ENCODE data around the gene RALGAPB. TPM values are rescaled to one million over a fixed set of nuclear protein-coding genes. Genes with fewer than 3 reads are reported as not detected.

The RALGAPB gene
- 28.1 TPM for polyA plus RNA-seq
- long read RNA-seq, donor 1: 0 reads
- long read RNA-seq, donor 2: 0 reads
- long read RNA-seq, donor 3, full-length matches to known transcripts: 2 of 2 reads
- long read RNA-seq, donor 3, partial matches to known transcripts: 0 of 2 reads
- long read RNA-seq, donor 3, other reads (novel, unspliced or antisense): 0 of 2 reads
- long read RNA-seq, donor 4: 0 reads
- long read RNA-seq, donor 5, full-length matches to known transcripts: 2 of 2 reads
- long read RNA-seq, donor 5, partial matches to known transcripts: 0 of 2 reads
- long read RNA-seq, donor 5, other reads (novel, unspliced or antisense): 0 of 2 reads
- long read RNA-seq, donor 6, full-length matches to known transcripts: 2 of 17 reads
- long read RNA-seq, donor 6, partial matches to known transcripts: 15 of 17 reads
- long read RNA-seq, donor 6, other reads (novel, unspliced or antisense): 0 of 17 reads
- long read RNA-seq, donor 7, partial matches to known transcripts: 13 of 13 reads
- long read RNA-seq, donor 7, other reads (novel, unspliced or antisense): 0 of 13 reads
- long read RNA-seq, donor 8: 0 reads
- long read RNA-seq, donor 9, full-length matches to known transcripts: 1 of 1 reads
- long read RNA-seq, donor 9, partial matches to known transcripts: 0 of 1 reads
- long read RNA-seq, donor 9, other reads (novel, unspliced or antisense): 0 of 1 reads
- long read RNA-seq, donor 10: 0 reads
- long read RNA-seq, donor 11, partial matches to known transcripts: 9 of 9 reads
- long read RNA-seq, donor 11, other reads (novel, unspliced or antisense): 0 of 9 reads

- H3K9me3 ChIP-seq (ENCODE audit: control insufficient read depth, low read depth, low read length): no peaks in the 10 kb centered on the region
- peak within 1 kb of the TSS; percentile 83 for H3K27ac ChIP-seq (ENCODE audit: low read length)
- no peaks in the 10 kb centered on the region for H3K36me3 ChIP-seq (ENCODE audit: control insufficient read depth, insufficient read depth, low read length)
- DNase-seq: peak; percentile 100
- H3K4me1 ChIP-seq (ENCODE audit: control insufficient read depth, insufficient read depth, low read length): peaks cover 14% of the 10 kb centered on the region
- no peaks in the 10 kb centered on the region for H3K27me3 ChIP-seq (ENCODE audit: control insufficient read depth, insufficient read depth, low read length)
- H3K4me3 ChIP-seq (ENCODE audit: low read length): peak within 1 kb of the TSS; percentile 78
- no CpG with 5 or more reads among the region's 81 CpGs for WGBS (ENCODE audit: insufficient coverage, low lambda C conversion rate)
Measured at GRCh38 chr20:38472513-38473366, at the start of gene RALGAPB. TSS of gene RALGAPB (plus strand) at chr20:38472843. CDS start at chr20:38488433, 15,590 bp downstream.

GRCh38 chr20:38423541-38423940 is 49.1 kb upstream of the RALGAPB start:
- Histone ChIP-seq H3K36me3 (ENCODE audit: control insufficient read depth, insufficient read depth, low read length) (peaks cover 96% of the 10 kb centered on the region), H3K9me3 (ENCODE audit: control insufficient read depth, low read depth, low read length) (no peaks in the 10 kb centered on the region)
- WGBS (ENCODE audit: insufficient coverage, low lambda C conversion rate): no CpG with 5 or more reads among the region's 4 CpGs

GRCh38 chr20:38424401-38424800 is 48.2 kb upstream of the RALGAPB start:
- H3K4me1 ChIP-seq (ENCODE audit: control insufficient read depth, insufficient read depth, low read length): no peaks in the 10 kb centered on the region
- no peak overlapping the region for H3K27ac ChIP-seq (ENCODE audit: low read length)
- no peak overlapping the region for H3K4me3 ChIP-seq (ENCODE audit: low read length)
- WGBS (ENCODE audit: insufficient coverage, low lambda C conversion rate): no CpG with 5 or more reads among the region's 1 CpG
- DNase-seq: no peak
- no peaks in the 10 kb centered on the region for H3K27me3 ChIP-seq (ENCODE audit: control insufficient read depth, insufficient read depth, low read length)
- H3K9me3 ChIP-seq (ENCODE audit: control insufficient read depth, low read depth, low read length): no peaks in the 10 kb centered on the region
- peaks cover 97% of the 10 kb centered on the region for H3K36me3 ChIP-seq (ENCODE audit: control insufficient read depth, insufficient read depth, low read length)

More at GRCh38 chr20:38423541-38423940, 49.1 kb upstream of the RALGAPB start:
- Histone ChIP-seq H3K27ac (ENCODE audit: low read length) (no peak overlapping the region), H3K4me1 (ENCODE audit: control insufficient read depth, insufficient read depth, low read length) (no peaks in the 10 kb centered on the region), H3K4me3 (ENCODE audit: low read length) (no peak overlapping the region), H3K27me3 (ENCODE audit: control insufficient read depth, insufficient read depth, low read length) (no peaks in the 10 kb centered on the region)
- DNase-seq: no peak

GRCh38 chr20:38426006-38426897 is 46.4 kb upstream of the RALGAPB start:
- Histone ChIP-seq H3K36me3 (ENCODE audit: control insufficient read depth, insufficient read depth, low read length) (peaks cover 96% of the 10 kb centered on the region), H3K27me3 (ENCODE audit: control insufficient read depth, insufficient read depth, low read length) (no peaks in the 10 kb centered on the region), H3K4me1 (ENCODE audit: control insufficient read depth, insufficient read depth, low read length) (no peaks in the 10 kb centered on the region), H3K4me3 (ENCODE audit: low read length) (no peak overlapping the region), H3K9me3 (ENCODE audit: control insufficient read depth, low read depth, low read length) (no peaks in the 10 kb centered on the region), H3K27ac (ENCODE audit: low read length) (no peak overlapping the region)
- no peak for DNase-seq
- no CpG with 5 or more reads among the region's 15 CpGs for WGBS (ENCODE audit: insufficient coverage, low lambda C conversion rate)

- Histone ChIP-seq H3K27me3 (ENCODE audit: control insufficient read depth, insufficient read depth, low read length) (no peaks in the 10 kb centered on the region), H3K4me3 (ENCODE audit: low read length) (no peak overlapping the region), H3K4me1 (ENCODE audit: control insufficient read depth, insufficient read depth, low read length) (no peaks in the 10 kb centered on the region), H3K9me3 (ENCODE audit: control insufficient read depth, low read depth, low read length) (no peaks in the 10 kb centered on the region), H3K27ac (ENCODE audit: low read length) (no peak overlapping the region), H3K36me3 (ENCODE audit: control insufficient read depth, insufficient read depth, low read length) (peaks cover 96% of the 10 kb centered on the region)
- no CpG with 5 or more reads among the region's 5 CpGs for whole genome bisulfite sequencing (ENCODE audit: insufficient coverage, low lambda C conversion rate)
- no peak for DNase-seq
Measured at GRCh38 chr20:38427655-38428023, 45.0 kb upstream of the RALGAPB start.

GRCh38 chr20:38428800-38429199 is 43.8 kb upstream of the RALGAPB start:
- Histone ChIP-seq H3K4me3 (ENCODE audit: low read length) (no peak overlapping the region), H3K36me3 (ENCODE audit: control insufficient read depth, insufficient read depth, low read length) (peaks cover 99% of the 10 kb centered on the region), H3K9me3 (ENCODE audit: control insufficient read depth, low read depth, low read length) (no peaks in the 10 kb centered on the region), H3K27me3 (ENCODE audit: control insufficient read depth, insufficient read depth, low read length) (no peaks in the 10 kb centered on the region), H3K4me1 (ENCODE audit: control insufficient read depth, insufficient read depth, low read length) (peaks cover 3% of the 10 kb centered on the region), H3K27ac (ENCODE audit: low read length) (no peak overlapping the region)
- WGBS (ENCODE audit: insufficient coverage, low lambda C conversion rate): no CpG with 5 or more reads among the region's 3 CpGs
- no peak for DNase-seq

- peaks cover 95% of the 10 kb centered on the region for H3K36me3 ChIP-seq (ENCODE audit: control insufficient read depth, insufficient read depth, low read length)
- no CpG with 5 or more reads among the region's 3 CpGs for WGBS (ENCODE audit: insufficient coverage, low lambda C conversion rate)
- no peak overlapping the region for H3K4me3 ChIP-seq (ENCODE audit: low read length)
- H3K9me3 ChIP-seq (ENCODE audit: control insufficient read depth, low read depth, low read length): no peaks in the 10 kb centered on the region
- H3K4me1 ChIP-seq (ENCODE audit: control insufficient read depth, insufficient read depth, low read length): peaks cover 3% of the 10 kb centered on the region
- H3K27me3 ChIP-seq (ENCODE audit: control insufficient read depth, insufficient read depth, low read length): no peaks in the 10 kb centered on the region
- no peak for DNase-seq
- no peak overlapping the region for H3K27ac ChIP-seq (ENCODE audit: low read length)
Measured at GRCh38 chr20:38429301-38429700, 43.3 kb upstream of the RALGAPB start.

- 83% methylated on average over 1 of the region's 8 CpGs for WGBS (ENCODE audit: insufficient coverage, low lambda C conversion rate)
- H3K36me3 ChIP-seq (ENCODE audit: control insufficient read depth, insufficient read depth, low read length): peaks cover 80% of the 10 kb centered on the region
- H3K27me3 ChIP-seq (ENCODE audit: control insufficient read depth, insufficient read depth, low read length): no peaks in the 10 kb centered on the region
Measured at GRCh38 chr20:38430679-38431325, 41.8 kb upstream of the RALGAPB start.

GRCh38 chr20:38432292-38432691 is 40.4 kb upstream of the RALGAPB start:
- Histone ChIP-seq H3K9me3 (ENCODE audit: control insufficient read depth, low read depth, low read length) (no peaks in the 10 kb centered on the region), H3K36me3 (ENCODE audit: control insufficient read depth, insufficient read depth, low read length) (peaks cover 65% of the 10 kb centered on the region), H3K27me3 (ENCODE audit: control insufficient read depth, insufficient read depth, low read length) (no peaks in the 10 kb centered on the region), H3K4me3 (ENCODE audit: low read length) (no peak overlapping the region), H3K27ac (ENCODE audit: low read length) (no peak overlapping the region), H3K4me1 (ENCODE audit: control insufficient read depth, insufficient read depth, low read length) (peaks cover 3% of the 10 kb centered on the region)
- WGBS (ENCODE audit: insufficient coverage, low lambda C conversion rate): no CpG with 5 or more reads among the region's 6 CpGs
- no peak for DNase-seq

More at GRCh38 chr20:38430679-38431325, 41.8 kb upstream of the RALGAPB start:
- Histone ChIP-seq H3K9me3 (ENCODE audit: control insufficient read depth, low read depth, low read length) (no peaks in the 10 kb centered on the region), H3K4me1 (ENCODE audit: control insufficient read depth, insufficient read depth, low read length) (peaks cover 3% of the 10 kb centered on the region), H3K27ac (ENCODE audit: low read length) (no peak overlapping the region), H3K4me3 (ENCODE audit: low read length) (no peak overlapping the region)
- no peak for DNase-seq

Data from large intestine (tissue), 12 donors.